IMR-90 (cell line): ENCODE data around the gene CD300C. TPM values are rescaled to one million over a fixed set of nuclear protein-coding genes. Genes with fewer than 3 reads are reported as not detected.

Experiments
- ATAC-seq: fragments of 200-7000 bp; cut with Tn5 transposase; 2 replicates; pipeline ENCODE4 v1.9.1; 2020; ENCODE audit warnings: low read depth, mild to moderate bottlenecking, moderate library complexity
- BruUV-seq: library from RNA; stranded (reverse); fragments of 400-500 nt; replicated peaks from 2 replicates; lab custom pipeline; 2021; lab: Mats Ljungman, UMichigan
- CTCF ChIA-PET: fragments of 300-600 bp; formaldehyde crosslinking; extraction: SDS; loops from one replicate; lab custom pipeline; 2021; ENCODE audit warnings: antibody characterized with exemption; lab: Yijun Ruan, JAX
- POLR2A ChIA-PET: fragments of 300-600 bp; sonication (Branson Sonifier 250); formaldehyde crosslinking; loops from one replicate; lab custom pipeline; 2022; ENCODE audit warnings: antibody characterized with exemption; ENCODE audit not compliant: unreplicated experiment; lab: Charles Lee
- DNase-seq: peaks from one replicate; pipeline ENCODE4 v3.0.0; 2013
- H2AFZ ChIP-seq: replicated peaks from 2 replicates; pipeline ENCODE3; 2013; ENCODE audit warnings: low read length, mild to moderate bottlenecking; ENCODE audit not compliant: poor library complexity
- H2AK5ac ChIP-seq: 2 replicates; pipeline ENCODE4 v1.6.1; 2013; ENCODE audit warnings: low read depth, low read length, inconsistent platforms
- H2AK9ac ChIP-seq: replicated peaks from 2 replicates; pipeline ENCODE3; 2013; ENCODE audit warnings: mild to moderate bottlenecking, low read depth, low read length, moderate library complexity; ENCODE audit not compliant: poor library complexity
- H2BK120ac ChIP-seq: 2 replicates; pipeline ENCODE4 v1.6.1; 2013; ENCODE audit warnings: low read depth, low read length, inconsistent platforms
- H2BK15ac ChIP-seq: 3 replicates; pipeline ENCODE4 v1.6.1; 2013; ENCODE audit warnings: low read depth, low read length, inconsistent platforms
- H2BK20ac ChIP-seq: 2 replicates; pipeline ENCODE4 v1.6.1; 2013; ENCODE audit warnings: low read depth, mild to moderate bottlenecking, inconsistent platforms, low read length, moderate library complexity
- H2BK5ac ChIP-seq: 2 replicates; pipeline ENCODE4 v1.6.1; 2013; ENCODE audit warnings: mild to moderate bottlenecking, low read depth, low read length, inconsistent platforms; ENCODE audit not compliant: poor library complexity, severe bottlenecking
- H3K14ac ChIP-seq: replicated peaks from 2 replicates; pipeline ENCODE4 v1.6.1; 2013; ENCODE audit warnings: low read depth, low read length, inconsistent platforms
- H3K18ac ChIP-seq: 2 replicates; pipeline ENCODE4 v1.6.1; 2013; ENCODE audit warnings: low read depth, low read length, control low read depth
- H3K23ac ChIP-seq: 2 replicates; pipeline ENCODE4 v1.6.1; 2013; ENCODE audit warnings: low read depth, low read length, inconsistent platforms
- H3K27ac ChIP-seq: 2 replicates; pipeline ENCODE4 v1.5.1; 2013; ENCODE audit warnings: mild to moderate bottlenecking, control low read depth, low read length; ENCODE audit not compliant: insufficient read depth
- H3K27me3 ChIP-seq: 2 replicates; pipeline ENCODE4 v1.6.1; 2013; ENCODE audit warnings: low read length; ENCODE audit not compliant: control insufficient read depth, insufficient read depth
- H3K36me3 ChIP-seq: 2 replicates; pipeline ENCODE4 v1.6.1; 2013; ENCODE audit warnings: low read length, mixed read lengths; ENCODE audit not compliant: control insufficient read depth, insufficient read depth
- H3K4ac ChIP-seq: 2 replicates; pipeline ENCODE4 v1.6.1; 2013; ENCODE audit warnings: low read depth, low read length, inconsistent platforms
- H3K4me1 ChIP-seq: 2 replicates; pipeline ENCODE4 v1.6.1; 2013; ENCODE audit warnings: low read length, mixed read lengths; ENCODE audit not compliant: control insufficient read depth, insufficient read depth
- H3K4me2 ChIP-seq: 2 replicates; pipeline ENCODE4 v1.6.1; 2013; ENCODE audit warnings: low read depth, mild to moderate bottlenecking, control low read depth, low read length, moderate library complexity
- H3K4me3 ChIP-seq: 2 replicates; pipeline ENCODE4 v1.5.1; 2013; ENCODE audit warnings: low read depth, mild to moderate bottlenecking, control low read depth, low read length, moderate library complexity; ENCODE audit not compliant: insufficient read depth
- H3K56ac ChIP-seq: 2 replicates; pipeline ENCODE4 v1.6.1; 2013; ENCODE audit warnings: low read length, inconsistent platforms; ENCODE audit not compliant: insufficient read depth; ENCODE audit errors: extremely low read depth
- H3K79me1 ChIP-seq, 2 experiments: 2 replicates each; pipeline ENCODE4 v1.6.1; 2013; ENCODE audit warnings: low read length in 2 of 2, inconsistent platforms in 1 of 2, low read depth in 1 of 2
- H3K9ac ChIP-seq: 2 replicates; pipeline ENCODE4 v1.6.1; 2013; ENCODE audit warnings: low read depth, low read length, control low read depth
- H3K9me1 ChIP-seq: 2 replicates; pipeline ENCODE4 v1.6.1; 2013; ENCODE audit warnings: low read length, inconsistent platforms; ENCODE audit not compliant: insufficient read depth
- H3K9me3 ChIP-seq: 2 replicates; pipeline ENCODE4 v1.6.1; 2013; ENCODE audit warnings: low read length; ENCODE audit not compliant: control insufficient read depth, insufficient read depth
- H4K20me1 ChIP-seq: 2 replicates; pipeline ENCODE4 v1.6.1; 2013; ENCODE audit warnings: low read length, inconsistent platforms; ENCODE audit not compliant: insufficient read depth
- H4K5ac ChIP-seq: 2 replicates; pipeline ENCODE4 v1.6.1; 2013; ENCODE audit warnings: mild to moderate bottlenecking, low read depth, low read length, control low read depth
- H4K8ac ChIP-seq, 2 experiments: 2 replicates each; pipeline ENCODE4 v1.6.1; 2013; ENCODE audit warnings: low read depth in 2 of 2, low read length in 2 of 2, control low read depth in 1 of 2, inconsistent platforms in 1 of 2
- H4K91ac ChIP-seq: 2 replicates; pipeline ENCODE4 v1.6.1; 2013; ENCODE audit warnings: low read depth, low read length, inconsistent platforms; ENCODE audit not compliant: insufficient read depth
- CEBPB ChIP-seq: IDR thresholded peaks from 2 replicates; pipeline ENCODE4 v1.6.1; 2012; ENCODE audit warnings: low read depth, low read length, improper control_type of control experiment
- POLR2A ChIP-seq: IDR thresholded peaks from 2 replicates; pipeline ENCODE4 v1.6.1; 2012; ENCODE audit warnings: mild to moderate bottlenecking, low read depth, low read length
- RCOR1 ChIP-seq: IDR thresholded peaks from 2 replicates; pipeline ENCODE4 v1.6.1; 2012; ENCODE audit warnings: mild to moderate bottlenecking, low read length, improper control_type of control experiment; ENCODE audit not compliant: insufficient replicate concordance
- SMC3 ChIP-seq: fragments of 150-350 bp; IDR thresholded peaks from 2 replicates; pipeline ENCODE4 v1.6.1; 2016; ENCODE audit warnings: low read depth, mild to moderate bottlenecking, antibody characterized with exemption, low read length, moderate library complexity
- WGBS, 2 experiments: methylation state at CpG; one replicate each; pipeline versions ENCODE4 v1.1.5 to v1.1.7; 2013; ENCODE audit warnings: missing lambda C conversion rate in 2 of 2; ENCODE audit not compliant: insufficient read length in 1 of 2; ENCODE audit errors: extremely low coverage in 2 of 2; 5-methylcytosine and 5-hydroxymethylcytosine counted together
- dilution Hi-C: fragments of 300-500 bp; cut with HindIII; formaldehyde crosslinking; loops from one replicate; pipeline ENCODE4 v1.14.3; 2018; ENCODE audit warnings: low sequenced_read_pairs; ENCODE audit not compliant: unreplicated experiment
- in situ Hi-C: fragments of 300-500 bp; cut with MboI; formaldehyde crosslinking; loops from 3 replicates; pipeline ENCODE4 v1.14.3; 2019; ENCODE audit warnings: low sequenced_read_pairs, inconsistent platforms, mixed read lengths
- intact Hi-C: fragments of 100-400 bp; cut with micrococcal nuclease; formaldehyde crosslinking; loops from 2 replicates; pipeline ENCODE4 v1.10.0; 2022
- polyA plus RNA-seq, 3 experiments: library from polyadenylated mRNA; depleted of rRNA; stranded (reverse); fragments of >200 nt; gene quantifications; 2 replicates each; pipeline ENCODE4 v1.2.3, GENCODE V29; 2012; ENCODE audit warnings: low replicate concordance in 1 of 3
- total RNA-seq: library from RNA; depleted of rRNA; stranded (reverse); fragments of >200 nt; gene quantifications from 2 replicates; pipeline ENCODE4 v1.2.3, GENCODE V29; 2012
- TF ChIP-seq, protein P1 (sequence below): fragments of 150-350 bp; IDR thresholded peaks from 2 replicates; pipeline ENCODE4 v1.6.1; 2017; ENCODE audit warnings: mild to moderate bottlenecking, antibody characterized with exemption, low read length, low read depth

CD300C gene
- total and polyA plus RNA-seq, 2 of the 4 experiments (the other 2 are of a cell fraction), result not detected

DNA sequence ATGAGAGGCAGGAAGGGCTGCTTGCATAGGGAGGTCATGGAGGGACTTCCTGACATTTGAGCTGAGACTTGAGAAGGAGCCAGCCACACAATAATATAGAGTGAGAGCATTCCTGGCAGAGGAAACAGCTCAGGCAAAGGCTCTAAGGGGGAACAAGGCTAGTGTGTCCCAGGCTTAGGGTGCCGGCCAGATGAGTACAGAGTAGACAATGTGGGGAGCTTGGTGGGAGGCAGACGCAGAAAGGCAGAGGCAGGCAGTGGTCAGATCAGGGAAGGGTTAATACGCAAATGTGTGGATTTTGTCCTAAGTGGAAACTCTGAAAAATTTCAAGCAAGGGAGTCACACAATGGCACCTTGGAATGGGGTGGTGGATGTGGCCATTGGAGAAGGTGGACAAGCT lies 45.9 kb downstream of the CD300C start:
- Histone ChIP-seq H3K9me3 (0 out of 2 replicates have a peak, but pooled peaks cover 2% of the 10 kb centered on the region), H3K4ac (no peak overlapping the region), H2BK120ac (no peak overlapping the region), H3K36me3 (no peaks in the 10 kb centered on the region), H3K4me1 (no peaks in the 10 kb centered on the region), H2AK5ac (no peak overlapping the region), H3K9me1 (no peaks in the 10 kb centered on the region), H3K79me1 (no peaks in the 10 kb centered on the region), H4K5ac (no peak overlapping the region), H3K23ac (no peak overlapping the region), H4K20me1 (no peaks in the 10 kb centered on the region), H3K18ac (no peak overlapping the region), H2AFZ (peak overlapping the region; percentile 14), H2BK5ac (no peak overlapping the region), H4K91ac (no peak overlapping the region), H2AK9ac (no peak overlapping the region), H3K4me2 (no peak overlapping the region), H2BK15ac (no peak overlapping the region), H3K14ac (no peak overlapping the region), H2BK20ac (no peak overlapping the region), H3K27ac (no peak overlapping the region), H3K9ac (no peak overlapping the region), H4K8ac (no peak overlapping the region), H3K27me3 (no peaks in the 10 kb centered on the region), H3K4me3 (no peak overlapping the region), H3K56ac (no peak overlapping the region)
- CTCF ChIA-PET, result no interaction called here
- BruUV-seq, result no TSS peak
- TF ChIP-seq, protein P1, sequence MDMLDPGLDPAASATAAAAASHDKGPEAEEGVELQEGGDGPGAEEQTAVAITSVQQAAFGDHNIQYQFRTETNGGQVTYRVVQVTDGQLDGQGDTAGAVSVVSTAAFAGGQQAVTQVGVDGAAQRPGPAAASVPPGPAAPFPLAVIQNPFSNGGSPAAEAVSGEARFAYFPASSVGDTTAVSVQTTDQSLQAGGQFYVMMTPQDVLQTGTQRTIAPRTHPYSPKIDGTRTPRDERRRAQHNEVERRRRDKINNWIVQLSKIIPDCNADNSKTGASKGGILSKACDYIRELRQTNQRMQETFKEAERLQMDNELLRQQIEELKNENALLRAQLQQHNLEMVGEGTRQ, result no peak
- TF ChIP-seq POLR2A (no peak), CEBPB (no peak), RCOR1 (no peak), SMC3 (no peak)
- POLR2A ChIA-PET, result no interaction called here
- ATAC-seq (no peak), DNase-seq (no peak)
- intact Hi-C loops, result no loop called here
- in situ Hi-C loops, result no loop called here
- 77% methylated on average over 3 of the region's 3 CpGs; no CpG with 5 or more reads in 1 of the 2 experiments for WGBS, 2 experiments
- dilution Hi-C loops, result no loop called here
